Dermis microvascular lymphatic vessel endothelial cell (primary cell): ENCODE data around the gene FAM151A. TPM values are rescaled to one million over a fixed set of nuclear protein-coding genes. Genes with fewer than 3 reads are reported as not detected.

Source experiments
- DNase-seq, 2 donors: peaks; one replicate each; pipeline versions ENCODE4 v3.0.0 to v3.0.0-alpha.2; 2010; ENCODE audit warnings: low read depth in 2 of 2
- total RNA-seq: library from RNA; depleted of rRNA; stranded (reverse); fragments of >200 nt; gene quantifications from 2 replicates; pipeline ENCODE4 v1.2.1, GENCODE V29; 2014

FAM151A gene
- total RNA-seq, 1 donor from 2014 or later, result not detected

DNA sequence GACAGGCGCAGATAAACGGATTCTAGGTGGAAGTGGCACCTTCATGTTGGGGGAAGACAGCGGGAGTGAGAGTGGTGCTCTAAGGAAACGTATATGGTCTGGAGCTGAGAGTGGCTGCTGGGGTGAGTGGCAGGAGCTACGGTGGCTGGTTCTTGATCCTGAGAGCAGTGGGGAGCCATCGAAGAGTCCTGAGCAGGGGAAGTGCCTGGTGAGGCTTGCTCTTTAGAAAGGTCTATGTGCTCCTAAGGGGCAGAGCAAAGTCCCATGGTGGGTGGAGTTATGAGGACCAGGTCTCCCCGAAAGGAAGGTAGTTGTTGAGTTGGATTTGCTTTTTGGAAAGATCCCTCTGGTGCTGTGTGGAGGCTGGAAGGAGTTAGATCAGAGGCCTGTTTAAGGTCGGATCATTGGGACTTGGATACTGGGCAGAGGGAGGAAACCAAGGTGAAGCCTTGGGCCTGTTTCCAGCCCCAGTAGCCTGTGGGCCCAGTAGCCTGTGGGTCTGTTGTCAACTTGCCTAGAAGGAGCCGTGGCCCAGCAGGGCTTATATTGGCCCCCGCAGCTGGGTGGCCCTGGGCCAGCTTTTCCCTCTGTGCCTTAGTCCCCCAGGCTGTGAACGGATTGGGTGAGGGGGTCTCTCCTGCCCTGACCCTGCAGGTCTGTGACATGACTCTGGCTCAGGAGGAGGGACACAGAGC is 42.3 kb downstream of the FAM151A start:
- DNase-seq, result no peak

DNA sequence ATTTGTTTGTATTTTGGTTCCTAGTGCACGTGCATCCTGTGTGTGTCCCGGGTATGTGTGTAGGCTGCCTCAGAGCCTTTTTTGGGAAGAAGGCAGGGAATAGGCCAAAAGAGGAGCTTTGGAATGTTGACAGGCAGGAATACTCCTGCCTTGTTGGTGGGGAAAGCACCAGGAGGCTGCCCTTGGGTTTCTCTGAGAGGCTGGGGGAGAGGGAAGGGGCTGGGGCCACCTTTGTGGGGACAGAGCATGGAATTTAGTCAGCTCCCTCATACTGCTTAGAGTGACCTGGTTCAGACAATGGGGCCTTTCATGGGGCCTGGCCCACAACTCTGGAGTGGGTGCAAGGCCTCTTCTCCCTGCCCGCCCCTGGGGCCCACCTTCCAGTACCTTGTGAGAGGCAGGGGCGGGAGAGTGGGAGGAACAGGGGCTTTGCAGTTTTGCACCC is 44.0 kb downstream of the FAM151A start:
- DNase-seq, result no peak

DNA sequence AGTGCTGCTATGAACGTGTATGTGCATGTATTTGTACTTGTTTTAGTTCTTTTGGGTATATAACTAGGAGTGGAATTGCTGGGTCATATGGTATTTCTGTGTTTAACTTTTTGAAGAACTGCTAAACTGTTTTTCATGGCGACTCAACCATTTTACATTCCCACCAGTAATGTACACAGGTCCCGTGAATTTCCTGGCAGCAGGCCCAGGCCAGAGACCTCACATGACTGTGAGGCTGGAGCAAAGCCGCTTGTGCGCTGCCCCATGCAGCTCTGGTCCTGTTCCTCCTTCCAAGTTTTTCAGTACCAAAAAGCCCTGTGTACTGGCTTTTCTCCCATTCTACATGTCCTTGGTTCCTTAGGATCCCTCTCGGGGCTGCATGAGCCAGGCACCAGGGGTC is 45.7 kb downstream of the FAM151A start:
- DNase-seq, result peak; percentile 89 to 91

DNA sequence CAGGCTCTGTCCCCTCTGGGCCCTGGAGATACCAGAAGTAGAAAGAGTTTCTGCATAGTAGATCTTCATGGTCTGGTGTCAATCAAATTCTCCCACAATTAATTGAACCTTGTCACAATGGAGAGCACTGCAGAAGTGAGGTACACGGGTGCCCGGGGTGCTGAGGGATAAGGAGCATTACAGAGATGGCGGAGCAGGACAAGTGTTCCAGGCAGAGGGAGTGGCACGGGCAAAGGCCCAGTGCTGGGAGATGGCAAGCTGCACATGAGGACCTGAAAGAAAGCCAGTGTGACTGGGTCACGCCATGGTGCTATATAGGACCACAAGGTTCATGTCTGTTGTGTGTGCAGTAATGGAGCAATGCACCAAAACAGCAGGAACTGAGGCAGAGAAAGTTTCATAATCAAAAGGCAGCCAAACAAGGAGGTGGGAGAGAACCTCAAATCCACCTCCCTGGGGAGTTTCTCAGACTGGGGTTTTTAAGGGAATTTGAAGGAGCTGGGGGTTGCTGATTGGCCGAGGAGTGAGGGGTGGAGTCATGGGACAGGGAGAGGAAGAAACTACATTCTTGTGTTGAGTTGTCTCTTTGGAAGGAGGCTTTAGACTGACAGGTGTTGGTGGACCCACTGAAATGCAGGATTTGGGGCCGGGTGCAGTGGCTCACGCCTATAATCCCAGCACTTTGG is 47.6 kb downstream of the FAM151A start:
- no peak for DNase-seq

DNA sequence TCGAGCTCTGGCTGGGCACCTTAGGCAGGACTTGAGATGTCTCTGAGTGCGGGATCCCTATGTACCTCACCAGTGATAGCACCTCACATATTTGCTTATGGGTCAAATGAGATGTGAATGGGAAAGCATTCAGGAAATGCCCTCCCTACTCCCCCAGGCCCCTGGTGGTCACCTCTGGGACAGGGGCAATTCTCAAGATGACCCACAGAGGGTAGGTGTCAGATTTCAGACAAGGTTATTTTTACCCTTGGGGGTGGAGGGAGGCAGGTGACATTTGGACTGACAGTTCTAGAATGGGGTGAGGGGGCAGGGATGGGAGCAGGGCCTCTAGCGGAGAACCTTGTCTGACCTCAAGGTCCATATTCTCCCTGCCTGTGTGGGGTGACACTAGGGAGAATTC is 48.2 kb downstream of the FAM151A start:
- no peak for DNase-seq

DNA sequence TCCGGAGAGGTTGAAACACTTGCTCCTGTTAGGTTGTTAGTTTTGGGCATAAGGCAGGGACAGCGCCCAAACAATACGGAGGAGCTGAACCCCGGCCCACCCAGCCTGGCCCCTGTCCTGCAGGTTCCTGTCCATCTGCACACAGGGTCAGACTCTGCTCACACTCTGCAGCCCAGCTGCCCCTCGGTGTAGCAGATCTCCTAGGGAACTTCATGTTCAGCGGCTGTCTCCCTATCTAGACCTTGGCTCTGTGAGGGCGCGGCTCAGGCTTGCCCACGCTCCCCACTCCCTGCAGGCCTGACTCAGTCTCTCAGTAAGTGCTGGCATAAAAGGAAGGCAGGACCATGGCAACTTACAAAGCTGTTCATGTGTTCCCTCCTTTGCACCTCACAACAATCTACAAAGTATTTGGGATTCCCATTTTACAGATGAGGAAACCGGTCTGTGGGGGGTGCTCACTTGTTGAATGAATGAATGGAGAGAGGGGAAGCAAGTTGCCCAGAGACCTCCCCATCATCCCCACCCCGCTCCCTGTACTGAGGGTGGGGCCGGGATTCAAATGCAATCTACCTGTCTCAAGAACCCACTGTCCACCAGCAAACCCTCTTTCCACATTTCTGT is 49.1 kb downstream of the FAM151A start:
- no peak for DNase-seq

DNA sequence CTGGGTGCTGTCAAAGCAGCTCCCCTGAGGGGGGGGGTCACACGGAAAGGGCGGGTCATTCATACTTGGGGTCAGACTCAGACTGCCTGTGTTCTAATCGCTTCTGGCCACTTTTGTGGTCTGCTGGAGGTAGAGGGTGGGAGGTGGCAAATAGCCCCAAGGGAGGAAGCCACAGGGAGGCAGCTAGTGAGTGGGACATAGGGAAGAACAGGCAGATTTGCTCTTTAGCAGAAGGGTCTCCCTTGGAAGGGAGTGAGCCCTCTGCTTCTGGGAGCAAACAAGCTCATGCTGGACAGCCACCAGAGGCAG is 50.8 kb downstream of the FAM151A start:
- DNase-seq, result no peak

DNA sequence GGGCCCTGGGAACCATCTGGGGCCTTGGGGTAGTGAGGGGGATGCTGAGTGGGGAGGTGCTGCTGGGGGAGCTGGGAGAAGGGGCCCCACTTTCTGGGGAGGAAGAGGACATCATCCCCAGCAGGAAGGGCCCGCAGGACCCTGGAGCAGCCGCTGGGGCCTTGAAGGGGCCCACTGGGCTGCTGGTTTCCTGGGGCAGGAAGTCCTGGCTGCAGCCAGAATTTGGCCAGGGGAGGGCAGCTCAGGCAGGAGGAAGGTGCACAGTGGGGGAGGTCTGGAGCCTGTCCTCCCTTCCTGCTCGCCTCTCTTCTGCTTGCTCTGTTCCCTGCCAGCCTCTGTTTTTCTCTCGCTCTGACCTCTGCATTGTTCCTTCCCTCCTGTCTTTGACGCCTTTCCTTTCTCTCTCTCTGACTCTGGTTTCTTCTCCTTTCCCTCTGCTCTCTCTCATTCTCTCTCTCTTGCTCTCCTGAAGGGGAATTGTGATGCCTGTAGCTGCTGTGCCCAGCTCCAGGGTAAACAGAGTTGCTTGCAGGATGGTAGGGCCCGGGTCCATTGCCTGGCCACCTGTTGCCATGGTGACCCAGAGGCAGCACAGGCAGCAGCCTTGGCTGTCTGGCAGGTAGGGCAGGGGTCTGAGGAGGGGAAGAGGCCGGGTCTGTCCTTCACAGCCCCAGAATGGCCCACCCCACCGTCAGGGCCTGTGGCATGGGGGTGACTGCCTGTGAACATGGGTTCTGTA is 51.4 kb downstream of the FAM151A start:
- DNase-seq, result peak in 1 of 2 donors; percentile 48

DNA sequence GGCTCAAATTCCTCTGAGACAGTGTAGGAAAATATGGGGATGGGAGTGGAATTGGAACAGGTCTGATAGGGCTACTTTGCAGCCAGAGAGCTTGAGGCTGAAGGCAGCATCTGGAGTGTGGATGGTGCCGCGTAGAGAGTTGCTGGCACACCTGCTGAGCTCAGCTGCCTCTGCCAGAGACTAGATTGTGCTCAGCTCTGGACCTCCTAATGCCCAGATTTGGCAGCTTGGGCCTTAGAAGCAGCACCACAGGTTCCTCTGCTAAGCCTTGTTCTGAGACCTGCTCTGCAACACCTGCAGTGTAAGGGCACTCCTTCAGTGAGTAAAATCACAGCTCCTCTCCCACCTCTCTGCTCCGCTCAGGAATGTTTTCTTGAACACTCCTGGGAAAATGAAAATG is 52.0 kb downstream of the FAM151A start:
- DNase-seq, result peak in 1 of 2 donors; percentile 15

DNA sequence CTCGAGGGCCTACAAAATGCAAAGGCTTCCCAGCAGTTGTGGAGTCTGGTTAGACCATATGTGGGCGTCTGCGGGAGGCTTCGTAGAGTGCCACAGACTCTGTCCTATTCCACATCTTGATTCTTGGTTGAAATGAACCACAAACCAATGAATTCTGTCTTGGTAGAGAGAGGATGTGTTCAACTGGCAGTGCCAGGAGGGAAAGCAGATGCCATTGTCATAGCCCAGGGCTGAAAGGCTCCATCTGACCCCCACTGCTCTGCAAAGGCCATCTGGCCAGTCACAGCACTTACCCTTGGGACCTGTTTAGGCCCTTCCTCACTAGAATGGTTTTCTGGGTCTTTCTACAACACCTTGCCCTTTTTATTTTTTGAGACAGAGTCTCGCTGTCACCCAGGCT is 53.2 kb downstream of the FAM151A start:
- no peak for DNase-seq

DNA sequence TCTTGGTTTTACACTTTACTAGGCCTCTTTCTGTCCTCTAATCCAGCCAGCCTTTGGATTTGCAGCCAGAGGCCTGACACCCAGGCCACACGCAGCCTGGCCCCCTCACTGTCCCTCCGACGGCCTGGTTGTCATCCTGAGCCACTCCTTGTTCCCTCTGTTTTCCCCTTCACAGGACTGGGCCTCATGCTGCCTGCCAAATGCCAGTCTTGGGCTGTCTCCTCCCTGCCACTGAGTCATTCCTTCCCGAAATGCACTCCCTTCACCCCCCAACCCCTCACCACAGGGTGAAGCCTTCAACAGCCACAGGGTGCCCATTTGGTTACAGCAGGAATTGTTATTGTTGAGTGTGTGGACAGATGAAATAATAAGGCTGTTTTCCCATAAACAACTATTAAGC is 54.0 kb downstream of the FAM151A start:
- DNase-seq, result no peak

DNA sequence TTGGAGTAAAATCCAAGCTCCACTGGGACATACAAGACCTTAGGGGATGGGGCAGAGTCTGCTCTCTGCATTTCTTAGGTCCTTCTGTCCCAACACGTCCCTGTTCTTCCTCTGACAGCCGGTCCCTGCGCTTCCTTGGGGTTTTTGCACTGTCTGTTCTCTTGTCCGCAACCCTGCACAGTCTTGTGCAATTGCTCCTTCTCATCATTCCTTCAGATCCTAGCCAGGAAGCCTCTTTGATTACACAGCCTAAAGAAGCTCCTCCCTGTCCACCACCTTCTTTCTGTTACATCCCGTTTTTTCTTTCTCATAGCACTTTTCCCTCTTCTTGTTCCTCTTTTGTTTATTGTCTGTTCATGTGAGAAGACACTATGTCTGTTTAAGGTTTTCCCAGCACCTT is 55.4 kb downstream of the FAM151A start:
- no peak for DNase-seq

DNA sequence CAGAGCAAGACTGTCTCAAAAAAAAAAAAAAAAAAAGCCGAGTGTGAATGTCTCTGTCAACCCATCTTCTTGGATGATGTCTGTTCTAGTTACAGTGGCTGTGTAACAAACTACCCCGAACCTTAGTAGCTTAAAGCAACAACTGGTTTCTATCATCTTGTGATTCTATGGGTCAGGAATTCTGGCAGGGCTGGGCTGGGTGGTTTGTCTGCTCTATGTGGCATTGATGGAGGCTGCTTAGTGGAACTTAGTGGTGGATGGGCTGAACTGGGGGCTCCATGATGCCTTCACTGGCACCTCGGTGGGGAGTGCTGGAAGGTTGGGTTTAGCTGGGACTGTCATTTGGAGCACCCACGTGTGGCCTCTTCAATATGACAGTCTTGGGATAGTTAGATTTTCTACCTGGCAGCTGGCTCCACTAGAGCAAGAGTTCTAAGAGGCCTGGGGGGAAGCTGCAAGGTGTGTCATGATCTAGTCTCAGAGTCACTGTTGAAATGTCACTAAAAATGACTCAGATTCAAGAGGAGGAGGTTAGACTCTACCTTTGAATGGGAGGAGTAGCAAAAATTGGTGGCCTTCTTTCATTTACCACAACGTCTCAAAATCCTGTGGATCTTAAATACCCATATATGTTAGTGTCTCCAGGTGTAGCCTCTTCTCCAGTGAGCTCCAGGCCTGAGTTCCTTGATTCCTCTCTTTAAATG is 56.7 kb downstream of the FAM151A start:
- DNase-seq, result no peak

DNA sequence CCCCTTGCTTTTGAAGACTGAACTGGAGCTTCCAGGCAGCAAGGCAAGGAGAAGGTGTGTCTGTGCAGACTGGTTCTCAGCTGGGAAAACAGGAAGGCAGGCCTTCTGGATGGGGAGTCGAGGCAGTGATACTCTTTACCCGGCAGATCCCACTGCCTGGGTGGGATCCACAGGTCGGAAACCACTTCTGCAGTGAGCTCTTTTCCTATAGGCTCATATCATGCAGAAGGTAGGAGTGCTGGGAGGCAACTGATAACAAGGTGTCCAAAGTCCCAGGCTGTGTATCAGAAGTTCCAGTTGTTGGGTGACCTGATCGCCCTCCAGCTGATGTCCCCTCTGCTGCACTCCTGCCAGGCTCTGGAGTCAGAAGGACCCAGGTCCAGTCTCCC is 58.2 kb downstream of the FAM151A start:
- no peak for DNase-seq

DNA sequence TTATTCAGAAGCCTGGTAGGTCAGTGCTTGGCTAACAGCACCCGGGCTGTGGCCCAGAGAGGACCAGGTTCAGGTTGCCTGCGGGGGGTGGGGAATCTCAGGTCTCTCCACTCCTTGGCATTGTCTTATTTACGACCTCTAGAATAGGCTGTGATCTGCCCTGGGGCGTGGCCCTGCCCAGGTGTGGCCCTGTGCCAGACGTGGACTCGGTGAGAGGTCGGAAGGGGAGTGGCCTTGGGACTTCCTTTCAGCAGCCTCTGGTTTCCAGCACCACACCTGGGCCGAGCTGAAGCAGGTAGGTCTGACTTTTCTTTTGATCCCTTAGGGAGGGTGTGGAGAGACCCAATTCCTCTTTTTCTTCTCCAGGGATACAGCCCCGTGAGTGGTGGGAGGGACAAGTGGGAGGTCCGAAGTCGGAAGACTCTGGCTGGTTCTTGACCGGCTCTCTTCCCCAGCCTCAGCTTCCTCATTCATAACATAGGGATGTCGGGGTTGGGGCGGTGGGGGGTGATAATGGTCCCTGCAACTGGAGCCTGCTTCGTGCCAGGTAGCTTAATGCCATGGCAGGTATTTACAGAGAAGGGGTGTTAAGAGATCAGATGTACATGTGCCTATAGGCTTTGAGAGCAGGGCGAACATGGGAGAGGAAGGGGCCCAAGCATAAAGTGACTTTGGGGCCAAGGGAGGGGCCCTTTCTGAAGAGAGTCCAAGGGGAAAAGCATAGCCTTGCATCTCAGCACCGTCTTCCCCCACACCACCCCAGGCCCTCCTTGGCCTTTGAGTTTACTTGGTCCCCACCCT is 58.8 kb downstream of the FAM151A start:
- no peak for DNase-seq

DNA sequence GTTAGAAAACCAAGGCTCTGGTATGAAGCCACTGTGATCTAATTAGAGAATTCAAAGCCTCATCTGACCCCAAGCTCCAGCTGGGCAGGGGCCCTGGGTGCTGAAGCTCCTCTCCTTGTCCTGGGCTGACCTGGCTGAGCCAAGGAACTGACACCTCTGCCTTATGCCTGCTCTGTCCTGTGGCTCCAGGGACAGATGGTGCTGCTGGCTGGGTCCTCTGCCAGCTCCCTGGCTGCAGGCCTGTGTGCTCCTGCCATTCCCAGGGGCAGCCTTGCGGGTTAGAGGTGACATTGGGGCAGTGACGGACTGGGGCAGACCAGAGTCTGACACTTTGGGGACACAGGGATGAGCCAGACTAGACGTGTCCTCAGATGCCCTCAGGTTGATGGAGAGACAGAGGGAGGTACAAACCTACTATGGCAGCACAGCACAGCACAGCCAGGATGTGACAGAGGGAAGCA is 63.5 kb downstream of the FAM151A start:
- no peak for DNase-seq

Other genes starting within 250 kb of the FAM151A start
- gene SSBP3, start 217.1 kb downstream of the FAM151A start, total RNA-seq, result 8.7 and 12.0 TPM in 2 replicates
- gene ACOT11, start 75.3 kb downstream of the FAM151A start, total RNA-seq, result 3.2 and 3.3 TPM in 2 replicates
- under 0.01 and 0.13 TPM in 2 replicates for gene MROH7, start 18.3 kb upstream of the FAM151A start, total RNA-seq
- gene TTC4, start 92.3 kb upstream of the FAM151A start, total RNA-seq, result 10.1 and 13.8 TPM in 2 replicates
- 3.1 and 4.0 TPM in 2 replicates for gene PARS2, start 141.0 kb upstream of the FAM151A start, total RNA-seq
- not detected in 2 replicates for gene TTC22, start 177.8 kb upstream of the FAM151A start, total RNA-seq